ENCODE results near the gene MKNK2.
A peak's percentile ranks its signal among the peaks of the same experiment; 100 is the strongest.
"Not testable (repeated sequence)": the region's sequence is repeated elsewhere in the genome, so short reads cannot be mapped to it uniquely, and the experiment has no call there.

MKNK2 gene
- total RNA-seq: 409 reads per million, percentile 97 among the genes with 10 or more reads in this experiment

GRCh38 chr19:2050991-2051772, at the start of gene MKNK2:
TSS of gene MKNK2 (minus strand) at chr19:2051244. CDS start at chr19:2050851, 393 bp downstream.
- peak; percentile 93 for DNase-seq

- no peak for DNase-seq
Measured at GRCh38 chr19:2100719-2101061, 49.6 kb upstream of the MKNK2 start.

- DNase-seq: no peak
Measured at GRCh38 chr19:2099937-2100718, 49.1 kb upstream of the MKNK2 start.

GRCh38 chr19:2099054-2099501, 48.0 kb upstream of the MKNK2 start:
- DNase-seq: no peak

GRCh38 chr19:2097886-2098327, 46.9 kb upstream of the MKNK2 start:
- DNase-seq: no peak

GRCh38 chr19:2097203-2097885, 46.3 kb upstream of the MKNK2 start:
- peak; percentile 46 for DNase-seq

GRCh38 chr19:2096480-2097202, 45.6 kb upstream of the MKNK2 start, which contains the start of gene IZUMO4:
TSS of gene IZUMO4 (plus strand) at chr19:2096915. CDS start at chr19:2096946, 31 bp downstream.
- peak; percentile 99 for DNase-seq

GRCh38 chr19:2096034-2096479, 45.0 kb upstream of the MKNK2 start, which contains the start of gene MOB3A:
TSS of gene MOB3A (minus strand) at chr19:2096326. CDS start at chr19:2078560, 17,766 bp downstream.
- DNase-seq: no peak

GRCh38 chr19:2091926-2092525, 41.0 kb upstream of the MKNK2 start:
- not testable (repeated sequence) for DNase-seq

- DNase-seq: no peak
Measured at GRCh38 chr19:2089727-2090053, 38.6 kb upstream of the MKNK2 start.

GRCh38 chr19:2089001-2089711, 38.1 kb upstream of the MKNK2 start:
- no peak for DNase-seq

GRCh38 chr19:2087621-2088100, 36.6 kb upstream of the MKNK2 start:
- no peak for DNase-seq

- DNase-seq: not testable (repeated sequence)
Measured at GRCh38 chr19:2086695-2087620, 35.9 kb upstream of the MKNK2 start.

GRCh38 chr19:2084993-2085720, 34.1 kb upstream of the MKNK2 start:
- DNase-seq: peak; percentile 90

GRCh38 chr19:2083174-2083854, 32.3 kb upstream of the MKNK2 start:
- peak; percentile 61 for DNase-seq

GRCh38 chr19:2081873-2082810, 31.1 kb upstream of the MKNK2 start:
- peak; percentile 32 for DNase-seq

- DNase-seq: no peak
Measured at GRCh38 chr19:2080336-2080988, 29.4 kb upstream of the MKNK2 start.
